Trophoblast cell (in vitro differentiated cells and primary cell): Measurements from ENCODE around the gene TDP1.

Source experiments
- DNase-seq, 2 donors: peaks; one replicate each; pipeline ENCODE4 v3.0.0-alpha.2; 2016
- H2AFZ ChIP-seq: 2 replicates; pipeline ENCODE4 v1.6.1; 2013; ENCODE audit warnings: low read length, moderate library complexity, mild to moderate bottlenecking; ENCODE audit not compliant: insufficient read depth, poor library complexity
- H2AK5ac ChIP-seq: 2 replicates; pipeline ENCODE4 v1.6.1; 2013; ENCODE audit warnings: mild to moderate bottlenecking, low read length
- H2BK120ac ChIP-seq: 2 replicates; pipeline ENCODE4 v1.6.1; 2013; ENCODE audit warnings: low read length, mild to moderate bottlenecking, moderate library complexity; ENCODE audit not compliant: insufficient read depth, poor library complexity
- H2BK12ac ChIP-seq: 2 replicates; pipeline ENCODE4 v1.6.1; 2013; ENCODE audit warnings: mild to moderate bottlenecking, low read length, moderate library complexity
- H2BK5ac ChIP-seq: 2 replicates; pipeline ENCODE4 v1.6.1; 2013; ENCODE audit warnings: low read length, low read depth, moderate library complexity, mild to moderate bottlenecking; ENCODE audit not compliant: poor library complexity
- H3K14ac ChIP-seq: 2 replicates; pipeline ENCODE4 v1.6.1; 2013; ENCODE audit warnings: mild to moderate bottlenecking, low read length
- H3K18ac ChIP-seq: 2 replicates; pipeline ENCODE4 v1.6.1; 2013; ENCODE audit warnings: mild to moderate bottlenecking, low read length
- H3K23ac ChIP-seq: 2 replicates; pipeline ENCODE4 v1.6.1; 2013; ENCODE audit warnings: low read length
- H3K27ac ChIP-seq: 2 replicates; pipeline ENCODE4 v1.5.1; 2013; ENCODE audit warnings: low read depth, mild to moderate bottlenecking, inconsistent platforms, low read length, moderate library complexity
- H3K27me3 ChIP-seq: 2 replicates; pipeline ENCODE4 v1.6.1; 2013; ENCODE audit warnings: inconsistent platforms, mild to moderate bottlenecking, low read length, moderate library complexity; ENCODE audit not compliant: insufficient read depth
- H3K36me3 ChIP-seq, 2 experiments: 1 replicate in 1 of 2; 2 replicates in 1 of 2; pipeline ENCODE4 v1.6.1; 2013; ENCODE audit warnings: low read length in 2 of 2, mild to moderate bottlenecking in 2 of 2, moderate library complexity in 1 of 2; ENCODE audit not compliant: insufficient read depth in 2 of 2, control insufficient read depth in 1 of 2
- H3K4ac ChIP-seq: 2 replicates; pipeline ENCODE4 v1.6.1; 2013; ENCODE audit warnings: low read depth, mild to moderate bottlenecking, low read length, moderate library complexity
- H3K4me1 ChIP-seq, 2 experiments: 1 replicate in 1 of 2; 2 replicates in 1 of 2; pipeline ENCODE4 v1.6.1; 2013; ENCODE audit warnings: low read length in 2 of 2, mild to moderate bottlenecking in 2 of 2, moderate library complexity in 1 of 2; ENCODE audit not compliant: insufficient read depth in 2 of 2, control insufficient read depth in 1 of 2
- H3K4me2 ChIP-seq: 2 replicates; pipeline ENCODE4 v1.6.1; 2013; ENCODE audit warnings: inconsistent platforms, mild to moderate bottlenecking, low read length, moderate library complexity
- H3K4me3 ChIP-seq: 2 replicates; pipeline ENCODE4 v1.5.1; 2013; ENCODE audit warnings: mild to moderate bottlenecking, low read depth, low read length, inconsistent platforms
- H3K79me1 ChIP-seq: one replicate; pipeline ENCODE4 v1.6.1; 2013; ENCODE audit warnings: low read length
- H3K79me2 ChIP-seq: 2 replicates; pipeline ENCODE4 v1.6.1; 2013; ENCODE audit warnings: low read length, mild to moderate bottlenecking; ENCODE audit not compliant: control insufficient read depth, insufficient read depth, poor library complexity
- H3K9ac ChIP-seq: 2 replicates; pipeline ENCODE4 v1.6.1; 2013; ENCODE audit warnings: mild to moderate bottlenecking, low read length
- H3K9me3 ChIP-seq: 2 replicates; pipeline ENCODE4 v1.6.1; 2013; ENCODE audit warnings: low read depth, mild to moderate bottlenecking, control low read depth, inconsistent platforms, low read length; ENCODE audit not compliant: insufficient read depth
- H4K12ac ChIP-seq: 2 replicates; pipeline ENCODE4 v1.6.1; 2013; ENCODE audit warnings: low read depth, mild to moderate bottlenecking, low read length, moderate library complexity
- H4K8ac ChIP-seq: 2 replicates; pipeline ENCODE4 v1.6.1; 2013; ENCODE audit warnings: low read depth, mild to moderate bottlenecking, low read length, moderate library complexity
- H4K91ac ChIP-seq: one replicate; pipeline ENCODE4 v1.6.1; 2013; ENCODE audit warnings: low read depth, mild to moderate bottlenecking, low read length, moderate library complexity
- WGBS: extraction: QIAGEN DNeasy Blood & Tissue Kit; methylation state at CpG from one replicate; pipeline ENCODE4 v1.1.7; 2013; ENCODE audit warnings: missing lambda C conversion rate; ENCODE audit not compliant: insufficient read length, insufficient coverage; ENCODE audit errors: extremely low coverage; 5-methylcytosine and 5-hydroxymethylcytosine counted together

The TDP1 gene

GRCh38 chr14:89958966-89959365 lies 3.2 kb downstream of the TDP1 start:
- Histone ChIP-seq H3K4me1 (peaks cover 4 to 5% of the 10 kb centered on the region in 2 experiments), H4K91ac (no peak overlapping the region), H3K9me3 (peaks cover 3% of the 10 kb centered on the region), H3K23ac (no peak overlapping the region), H4K8ac (no peak overlapping the region), H3K27me3 (no peaks in the 10 kb centered on the region), H2BK12ac (no peak overlapping the region), H4K12ac (no peak overlapping the region), H3K4ac (no peak overlapping the region), H3K79me1 (peaks cover 13% of the 10 kb centered on the region), H3K4me3 (no peak overlapping the region), H2BK5ac (no peak overlapping the region), H3K14ac (no peak overlapping the region), H3K36me3 (peaks cover 17 to 18% of the 10 kb centered on the region in 2 experiments), H3K79me2 (peaks cover 11% of the 10 kb centered on the region), H2AFZ (no peak overlapping the region), H3K27ac (no peak overlapping the region), H2BK120ac (no peak overlapping the region), H3K4me2 (no peak overlapping the region), H3K9ac (no peak overlapping the region), H2AK5ac (no peak overlapping the region), H3K18ac (no peak overlapping the region)
- DNase-seq: no peak
- WGBS: no CpG with 5 or more reads among the region's 1 CpG

GRCh38 chr14:89959853-89960445 lies 4.2 kb downstream of the TDP1 start:
- H3K4ac ChIP-seq: no peak overlapping the region
- peaks cover 11% of the 10 kb centered on the region for H3K79me2 ChIP-seq
- H3K23ac ChIP-seq: no peak overlapping the region
- peaks cover 18 to 20% of the 10 kb centered on the region in 2 experiments for H3K36me3 ChIP-seq
- H3K27ac ChIP-seq: no peak overlapping the region
- no peak overlapping the region for H3K18ac ChIP-seq
- H3K4me3 ChIP-seq: no peak overlapping the region
- H3K27me3 ChIP-seq: no peaks in the 10 kb centered on the region
- H3K4me2 ChIP-seq: no peak overlapping the region
- no peak overlapping the region for H2AK5ac ChIP-seq
- H3K4me1 ChIP-seq: peaks cover 4 to 5% of the 10 kb centered on the region in 2 experiments
- H3K14ac ChIP-seq: no peak overlapping the region
- no peak overlapping the region for H4K8ac ChIP-seq
- peaks cover 3% of the 10 kb centered on the region for H3K9me3 ChIP-seq
- no peak overlapping the region for H3K9ac ChIP-seq
- no peak overlapping the region for H4K12ac ChIP-seq
- WGBS: no CpG with 5 or more reads among the region's 3 CpGs
- peaks cover 10% of the 10 kb centered on the region for H3K79me1 ChIP-seq
- H2BK5ac ChIP-seq: no peak overlapping the region
- no peak overlapping the region for H2BK12ac ChIP-seq
- H2BK120ac ChIP-seq: no peak overlapping the region
- no peak overlapping the region for H2AFZ ChIP-seq
- DNase-seq: no peak
- no peak overlapping the region for H4K91ac ChIP-seq

- Histone ChIP-seq H3K27me3 (no peaks in the 10 kb centered on the region), H2BK120ac (no peak overlapping the region), H2BK12ac (no peak overlapping the region), H3K23ac (no peak overlapping the region), H3K27ac (no peak overlapping the region), H3K4me3 (no peak overlapping the region), H2AK5ac (no peak overlapping the region), H3K79me1 (peaks cover 9% of the 10 kb centered on the region), H3K4me2 (no peak overlapping the region), H3K4me1 (peaks cover 4 to 5% of the 10 kb centered on the region in 2 experiments), H3K9me3 (peaks cover 3% of the 10 kb centered on the region), H3K4ac (no peak overlapping the region), H4K8ac (no peak overlapping the region), H3K9ac (no peak overlapping the region), H4K91ac (no peak overlapping the region), H3K18ac (no peak overlapping the region), H3K14ac (no peak overlapping the region), H3K36me3 (peaks cover 18 to 20% of the 10 kb centered on the region in 2 experiments), H2BK5ac (no peak overlapping the region), H3K79me2 (peaks cover 9% of the 10 kb centered on the region), H2AFZ (no peak overlapping the region), H4K12ac (no peak overlapping the region)
- WGBS: no CpG with 5 or more reads among the region's 3 CpGs
- no peak for DNase-seq
Measured at GRCh38 chr14:89960914-89961313, 5.2 kb downstream of the TDP1 start.

- Histone ChIP-seq H2BK120ac (no peak overlapping the region), H3K27me3 (no peaks in the 10 kb centered on the region), H3K14ac (no peak overlapping the region), H3K79me1 (no peaks in the 10 kb centered on the region), H3K27ac (no peak overlapping the region), H3K4me1 (peaks cover 0 to 2% of the 10 kb centered on the region in 2 experiments), H3K9me3 (no peaks in the 10 kb centered on the region), H3K9ac (no peak overlapping the region), H4K12ac (no peak overlapping the region), H2BK5ac (no peak overlapping the region), H4K91ac (no peak overlapping the region), H2BK12ac (no peak overlapping the region), H3K23ac (no peak overlapping the region), H4K8ac (no peak overlapping the region), H3K4me2 (no peak overlapping the region), H3K79me2 (no peaks in the 10 kb centered on the region), H3K4me3 (no peak overlapping the region), H3K4ac (no peak overlapping the region), H2AK5ac (no peak overlapping the region), H3K36me3 (peaks cover 11 to 25% of the 10 kb centered on the region in 2 experiments), H2AFZ (no peak overlapping the region), H3K18ac (no peak overlapping the region)
- no peak for DNase-seq
- WGBS: no CpG with 5 or more reads among the region's 10 CpGs
Measured at GRCh38 chr14:89963288-89963978, 7.7 kb downstream of the TDP1 start.
